ENCODE measurements around the gene EHD4.
A peak's percentile ranks its signal among the peaks of the same experiment; 100 is the strongest.

The EHD4 gene

GRCh38 chr15:41928100-41928499, 44.3 kb downstream of the EHD4 start:
- no peak overlapping the region for H2AK5ac ChIP-seq (ENCODE audit: low read depth, low read length)
- no peak overlapping the region for H4K8ac ChIP-seq (ENCODE audit: low read depth, low read length)
- no peak overlapping the region for H2BK12ac ChIP-seq (ENCODE audit: low read length)
- H3K4ac ChIP-seq (ENCODE audit: low read length) = no peak overlapping the region
- H2BK5ac ChIP-seq (ENCODE audit: low read length) = no peak overlapping the region
- no peak overlapping the region for H2BK15ac ChIP-seq (ENCODE audit: low read length)
- H3K27me3 ChIP-seq (ENCODE audit: control insufficient read depth in 3 of 3, insufficient read depth in 3 of 3, low read depth in 1 of 3, low read length in 3 of 3) = no peaks in the 10 kb centered on the region
- no peak overlapping the region for H3K4me2 ChIP-seq (ENCODE audit: insufficient read depth, low read length, poor library complexity, severe bottlenecking)
- peaks cover 0 to 11% of the 10 kb centered on the region in 2 donors for H3K4me1 ChIP-seq (ENCODE audit: control insufficient read depth in 2 of 2, insufficient read depth in 1 of 2, low read depth in 1 of 2, low read length in 2 of 2)
- H3K14ac ChIP-seq (ENCODE audit: low read length) = no peak overlapping the region
- no peak overlapping the region for H3K9ac ChIP-seq (ENCODE audit: low read depth, low read length, poor library complexity)
- no peak overlapping the region for H3K27ac ChIP-seq (replicated peaks; ENCODE audit: low read length)
- no peaks in the 10 kb centered on the region for H3K79me1 ChIP-seq (ENCODE audit: low read depth, low read length)
- WGBS, 2 donors (ENCODE audit: extremely low coverage in 2 of 2, insufficient read length in 2 of 2, insufficient replicate concordance in 1 of 2) = no CpG with 5 or more reads among the region's 6 CpGs
- H2AFZ ChIP-seq (ENCODE audit: low read length) = no peak overlapping the region
- H2BK120ac ChIP-seq (ENCODE audit: low read depth, low read length) = no peak overlapping the region
- no peak overlapping the region for H4K91ac ChIP-seq (ENCODE audit: low read depth, low read length, poor library complexity)
- no peak for DNase-seq (ENCODE audit: low spot score)
- no peak overlapping the region for H3K18ac ChIP-seq (ENCODE audit: low read length)
- H3K23ac ChIP-seq (ENCODE audit: low read depth, low read length, poor library complexity) = no peak overlapping the region
- H3K36me3 ChIP-seq (replicated peaks in 1 of 2; ENCODE audit: control insufficient read depth in 2 of 2, insufficient read depth in 2 of 2, low read length in 2 of 2) = no peaks in the 10 kb centered on the region
- H3K4me3 ChIP-seq (ENCODE audit: low read length in 2 of 2) = no peak overlapping the region
- H3K9me3 ChIP-seq (replicated peaks in 1 of 2; ENCODE audit: control insufficient read depth in 2 of 2, insufficient read depth in 1 of 2, low read depth in 1 of 2, low read length in 2 of 2) = no peaks in the 10 kb centered on the region

GRCh38 chr15:41927536-41927935, 44.8 kb downstream of the EHD4 start:
- H3K23ac ChIP-seq (ENCODE audit: low read depth, low read length, poor library complexity) = no peak overlapping the region
- no peak overlapping the region for H3K27ac ChIP-seq (replicated peaks; ENCODE audit: low read length)

GRCh38 chr15:41926185-41927056, 45.9 kb downstream of the EHD4 start:
- H3K9ac ChIP-seq (ENCODE audit: low read depth, low read length, poor library complexity) = no peak overlapping the region
- H3K4ac ChIP-seq (ENCODE audit: low read length) = no peak overlapping the region
- H3K36me3 ChIP-seq (replicated peaks in 1 of 2; ENCODE audit: control insufficient read depth in 2 of 2, insufficient read depth in 2 of 2, low read length in 2 of 2) = no peaks in the 10 kb centered on the region
- no peaks in the 10 kb centered on the region for H3K27me3 ChIP-seq (ENCODE audit: control insufficient read depth in 3 of 3, insufficient read depth in 3 of 3, low read depth in 1 of 3, low read length in 3 of 3)
- H3K4me1 ChIP-seq (ENCODE audit: control insufficient read depth in 2 of 2, insufficient read depth in 1 of 2, low read depth in 1 of 2, low read length in 2 of 2) = peaks cover 4 to 7% of the 10 kb centered on the region in 2 donors
- H3K79me1 ChIP-seq (ENCODE audit: low read depth, low read length) = no peaks in the 10 kb centered on the region
- H3K4me3 ChIP-seq (ENCODE audit: low read length in 2 of 2) = no peak overlapping the region
- H3K4me2 ChIP-seq (ENCODE audit: insufficient read depth, low read length, poor library complexity, severe bottlenecking) = no peak overlapping the region
- H2BK5ac ChIP-seq (ENCODE audit: low read length) = no peak overlapping the region
- no peak overlapping the region for H2BK15ac ChIP-seq (ENCODE audit: low read length)
- no peak overlapping the region for H3K27ac ChIP-seq (replicated peaks; ENCODE audit: low read length)
- no peak overlapping the region for H3K14ac ChIP-seq (ENCODE audit: low read length)
- H3K23ac ChIP-seq (ENCODE audit: low read depth, low read length, poor library complexity) = no peak overlapping the region
- H2AK5ac ChIP-seq (ENCODE audit: low read depth, low read length) = no peak overlapping the region
- no peak overlapping the region for H2AFZ ChIP-seq (ENCODE audit: low read length)
- no peak overlapping the region for H2BK12ac ChIP-seq (ENCODE audit: low read length)
- no peak overlapping the region for H4K8ac ChIP-seq (ENCODE audit: low read depth, low read length)
- H4K91ac ChIP-seq (ENCODE audit: low read depth, low read length, poor library complexity) = peak overlapping the region; percentile 38
- WGBS, 2 donors (ENCODE audit: extremely low coverage in 2 of 2, insufficient read length in 2 of 2, insufficient replicate concordance in 1 of 2) = no CpG with 5 or more reads among the region's 10 CpGs
- H3K18ac ChIP-seq (ENCODE audit: low read length) = peak overlapping the region; percentile 56
- no peak for DNase-seq (ENCODE audit: low spot score)
- no peaks in the 10 kb centered on the region for H3K9me3 ChIP-seq (replicated peaks in 1 of 2; ENCODE audit: control insufficient read depth in 2 of 2, insufficient read depth in 1 of 2, low read depth in 1 of 2, low read length in 2 of 2)
- H2BK120ac ChIP-seq (ENCODE audit: low read depth, low read length) = no peak overlapping the region

More at GRCh38 chr15:41927536-41927935, 44.8 kb downstream of the EHD4 start:
- H2BK5ac ChIP-seq (ENCODE audit: low read length) = no peak overlapping the region
- peaks cover 0 to 7% of the 10 kb centered on the region in 2 donors for H3K4me1 ChIP-seq (ENCODE audit: control insufficient read depth in 2 of 2, insufficient read depth in 1 of 2, low read depth in 1 of 2, low read length in 2 of 2)
- no peak overlapping the region for H3K18ac ChIP-seq (ENCODE audit: low read length)
- H4K91ac ChIP-seq (ENCODE audit: low read depth, low read length, poor library complexity) = no peak overlapping the region
- no peak overlapping the region for H2AK5ac ChIP-seq (ENCODE audit: low read depth, low read length)
- no peak overlapping the region for H3K9ac ChIP-seq (ENCODE audit: low read depth, low read length, poor library complexity)
- no peaks in the 10 kb centered on the region for H3K79me1 ChIP-seq (ENCODE audit: low read depth, low read length)
- no peak overlapping the region for H2BK15ac ChIP-seq (ENCODE audit: low read length)
- H3K4me2 ChIP-seq (ENCODE audit: insufficient read depth, low read length, poor library complexity, severe bottlenecking) = no peak overlapping the region
- no peak overlapping the region for H3K4me3 ChIP-seq (ENCODE audit: low read length in 2 of 2)
- no peaks in the 10 kb centered on the region for H3K9me3 ChIP-seq (replicated peaks in 1 of 2; ENCODE audit: control insufficient read depth in 2 of 2, insufficient read depth in 1 of 2, low read depth in 1 of 2, low read length in 2 of 2)
- H3K36me3 ChIP-seq (replicated peaks in 1 of 2; ENCODE audit: control insufficient read depth in 2 of 2, insufficient read depth in 2 of 2, low read length in 2 of 2) = no peaks in the 10 kb centered on the region
- no peak for DNase-seq (ENCODE audit: low spot score)
- no peak overlapping the region for H3K14ac ChIP-seq (ENCODE audit: low read length)
- H2AFZ ChIP-seq (ENCODE audit: low read length) = no peak overlapping the region
- no peak overlapping the region for H4K8ac ChIP-seq (ENCODE audit: low read depth, low read length)
- no peak overlapping the region for H2BK12ac ChIP-seq (ENCODE audit: low read length)
- no peak overlapping the region for H3K4ac ChIP-seq (ENCODE audit: low read length)
- no peaks in the 10 kb centered on the region for H3K27me3 ChIP-seq (ENCODE audit: control insufficient read depth in 3 of 3, insufficient read depth in 3 of 3, low read depth in 1 of 3, low read length in 3 of 3)
- H2BK120ac ChIP-seq (ENCODE audit: low read depth, low read length) = no peak overlapping the region
- no CpG with 5 or more reads among the region's 3 CpGs for WGBS, 2 donors (ENCODE audit: extremely low coverage in 2 of 2, insufficient read length in 2 of 2, insufficient replicate concordance in 1 of 2)

- H2AFZ ChIP-seq (ENCODE audit: low read length) = no peak overlapping the region
- H3K79me1 ChIP-seq (ENCODE audit: low read depth, low read length) = no peaks in the 10 kb centered on the region
- H3K36me3 ChIP-seq (replicated peaks in 1 of 2; ENCODE audit: control insufficient read depth in 2 of 2, insufficient read depth in 2 of 2, low read length in 2 of 2) = no peaks in the 10 kb centered on the region
- no peak overlapping the region for H3K14ac ChIP-seq (ENCODE audit: low read length)
- peaks cover 7 to 15% of the 10 kb centered on the region in 2 donors for H3K4me1 ChIP-seq (ENCODE audit: control insufficient read depth in 2 of 2, insufficient read depth in 1 of 2, low read depth in 1 of 2, low read length in 2 of 2)
- no peak overlapping the region for H3K18ac ChIP-seq (ENCODE audit: low read length)
- no peak overlapping the region for H4K8ac ChIP-seq (ENCODE audit: low read depth, low read length)
- no peaks in the 10 kb centered on the region for H3K27me3 ChIP-seq (ENCODE audit: control insufficient read depth in 3 of 3, insufficient read depth in 3 of 3, low read depth in 1 of 3, low read length in 3 of 3)
- no peak overlapping the region for H2BK5ac ChIP-seq (ENCODE audit: low read length)
- H3K27ac ChIP-seq (replicated peaks; ENCODE audit: low read length) = no peak overlapping the region
- WGBS, 2 donors (ENCODE audit: extremely low coverage in 2 of 2, insufficient read length in 2 of 2, insufficient replicate concordance in 1 of 2) = no CpG with 5 or more reads among the region's 7 CpGs
- no peak overlapping the region for H3K4me2 ChIP-seq (ENCODE audit: insufficient read depth, low read length, poor library complexity, severe bottlenecking)
- no peaks in the 10 kb centered on the region for H3K9me3 ChIP-seq (replicated peaks in 1 of 2; ENCODE audit: control insufficient read depth in 2 of 2, insufficient read depth in 1 of 2, low read depth in 1 of 2, low read length in 2 of 2)
- no peak overlapping the region for H3K4me3 ChIP-seq (ENCODE audit: low read length in 2 of 2)
- H2BK120ac ChIP-seq (ENCODE audit: low read depth, low read length) = no peak overlapping the region
- H2BK12ac ChIP-seq (ENCODE audit: low read length) = no peak overlapping the region
- no peak overlapping the region for H2AK5ac ChIP-seq (ENCODE audit: low read depth, low read length)
- H3K9ac ChIP-seq (ENCODE audit: low read depth, low read length, poor library complexity) = no peak overlapping the region
- no peak overlapping the region for H2BK15ac ChIP-seq (ENCODE audit: low read length)
- no peak overlapping the region for H4K91ac ChIP-seq (ENCODE audit: low read depth, low read length, poor library complexity)
- no peak overlapping the region for H3K4ac ChIP-seq (ENCODE audit: low read length)
- no peak for DNase-seq (ENCODE audit: low spot score)
- H3K23ac ChIP-seq (ENCODE audit: low read depth, low read length, poor library complexity) = no peak overlapping the region
Observed at GRCh38 chr15:41925086-41925608, 47.2 kb downstream of the EHD4 start.

All from neuronal stem cell (in vitro differentiated cells).